ENCODE results near the gene ECI1.
A peak's percentile ranks its signal among the peaks of the same experiment; 100 is the strongest.
"Not testable (repeated sequence)": the region's sequence is repeated elsewhere in the genome, so short reads cannot be mapped to it uniquely, and the experiment has no call there.

ECI1 gene

DNA sequence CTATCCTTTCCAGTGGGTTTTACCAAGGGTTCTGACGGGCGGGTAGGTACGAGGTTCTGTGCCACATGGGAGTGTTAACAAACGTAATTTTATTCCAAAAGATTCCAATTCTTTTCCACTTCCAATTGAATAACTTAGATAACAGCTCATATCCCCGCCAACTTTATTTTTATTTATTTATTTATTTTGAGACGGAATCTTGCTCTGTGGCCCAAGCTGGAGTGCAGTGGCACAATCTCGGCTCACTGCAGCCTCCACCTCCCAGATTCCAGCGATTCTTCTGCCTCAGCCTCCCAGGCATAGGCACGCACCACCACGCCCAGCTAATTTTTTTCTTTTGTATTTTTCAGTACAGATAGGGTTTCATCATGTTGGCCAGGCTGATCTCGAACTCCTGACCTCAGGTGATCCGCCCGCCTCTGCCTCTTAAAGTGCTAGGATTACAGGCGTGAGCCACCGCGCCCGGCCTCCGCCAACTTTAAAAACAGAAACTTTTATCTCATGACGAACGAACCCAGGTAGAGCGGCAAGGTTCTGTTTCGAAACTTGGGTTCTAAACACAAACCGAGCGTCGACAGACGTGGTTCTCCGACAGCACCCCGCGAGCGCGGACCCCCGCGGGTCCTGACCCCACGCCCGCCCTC lies 613 bp downstream of the ECI1 start:
- no peak for DNase-seq

- no peak for DNase-seq
Measured at GRCh38 chr16:2246301-2246885, 5.0 kb downstream of the ECI1 start.

DNA sequence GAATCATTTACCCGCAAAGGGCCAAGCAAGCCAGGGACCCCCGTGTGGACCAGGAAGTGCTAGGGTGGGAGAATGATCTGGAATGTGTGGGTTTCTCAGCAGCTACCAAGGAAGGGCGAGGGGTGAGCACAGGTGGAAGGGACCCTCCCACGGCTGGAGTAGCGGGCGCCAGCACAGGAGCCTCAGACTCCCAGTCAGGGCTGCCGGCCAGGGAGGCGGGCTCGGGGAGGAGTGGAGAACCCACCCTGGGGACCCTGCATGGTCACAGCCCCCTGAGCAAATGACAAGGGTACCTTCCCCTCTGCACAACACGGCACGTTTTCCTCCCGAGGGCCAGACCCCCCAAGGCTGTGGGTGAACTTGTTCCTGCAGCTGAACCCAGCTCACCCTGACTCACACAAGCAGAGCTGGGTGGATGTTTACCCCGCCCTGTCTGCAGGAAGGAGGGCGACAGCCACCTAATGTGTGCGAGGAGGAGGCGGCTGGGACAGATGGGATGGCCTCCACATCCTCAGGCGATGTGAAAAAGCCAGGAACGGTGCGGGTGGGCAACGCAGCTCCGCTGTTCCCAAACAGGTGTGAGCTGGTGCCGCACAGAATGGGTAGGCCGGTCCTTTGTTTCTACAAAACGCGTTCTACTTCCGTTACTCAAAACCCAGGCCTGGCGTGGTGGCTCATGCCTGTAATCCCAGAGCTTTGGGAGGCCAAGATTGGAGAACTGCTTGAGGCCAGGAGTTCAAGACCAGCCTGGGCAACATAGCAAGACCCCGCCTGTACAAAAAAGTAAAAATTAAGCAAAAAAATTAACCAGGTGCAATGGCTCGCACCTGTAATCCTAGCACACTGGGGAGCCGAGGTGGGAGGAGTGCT lies 6.2 kb downstream of the ECI1 start:
- DNase-seq = no peak

GRCh38 chr16:2244301-2244700 lies 7.1 kb downstream of the ECI1 start:
- DNase-seq = no peak

- no peak for DNase-seq
Measured at GRCh38 chr16:2243781-2244180, 7.6 kb downstream of the ECI1 start.

DNA sequence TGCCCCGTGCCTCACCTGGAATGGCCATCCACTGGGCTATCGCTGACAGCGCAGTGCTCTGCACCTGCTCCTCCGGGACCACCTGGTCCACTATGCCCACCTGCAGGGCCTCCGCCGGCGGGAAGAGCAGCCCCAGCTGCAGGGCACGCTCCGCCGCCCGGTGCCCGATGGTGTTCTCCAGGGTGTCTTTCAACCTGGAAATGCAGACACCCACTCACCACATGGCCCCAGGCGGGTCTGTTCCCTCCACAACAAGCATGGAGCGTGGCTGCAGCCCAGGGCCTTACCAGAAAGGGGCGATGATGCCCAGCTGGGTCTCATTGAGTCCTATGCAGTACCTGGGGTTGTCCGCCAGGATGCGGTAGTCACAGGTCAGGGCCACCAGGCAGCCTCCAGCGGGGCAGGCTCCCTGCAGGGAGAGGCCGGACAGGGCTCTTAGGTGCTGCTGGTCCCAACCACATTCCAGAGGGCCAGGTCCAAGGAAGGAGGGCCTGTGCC lies 8.3 kb downstream of the ECI1 start:
- no peak for DNase-seq

DNA sequence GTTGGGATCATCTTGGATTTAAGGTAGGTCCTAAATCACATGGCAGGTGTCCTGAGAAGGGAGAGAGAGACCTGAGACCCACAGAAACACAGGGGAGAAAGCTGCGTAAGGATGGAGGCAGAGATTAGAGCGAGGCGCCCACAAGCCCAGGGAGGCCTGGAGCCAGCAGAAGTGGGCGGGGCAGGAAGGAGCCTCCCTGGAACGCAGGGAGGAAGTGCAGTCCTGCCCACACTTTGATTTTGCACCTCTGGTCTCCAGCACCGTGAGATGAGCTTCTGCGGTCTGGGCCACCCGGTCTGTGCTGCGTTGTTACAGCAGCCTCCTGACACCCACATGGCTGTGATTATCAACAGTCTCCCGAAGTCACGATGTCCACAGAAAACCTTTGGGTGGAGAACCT lies 8.8 kb downstream of the ECI1 start:
- DNase-seq = no peak

- DNase-seq = not testable (repeated sequence)
Measured at GRCh38 chr16:2240331-2240730, 11.1 kb downstream of the ECI1 start.

GRCh38 chr16:2238838-2239675 lies 12.3 kb downstream of the ECI1 start:
- DNase-seq = no peak

GRCh38 chr16:2238150-2238837 lies 13.1 kb downstream of the ECI1 start:
- no peak for DNase-seq

GRCh38 chr16:2237493-2238149 lies 13.8 kb downstream of the ECI1 start:
- DNase-seq = no peak

GRCh38 chr16:2237102-2237482 lies 14.3 kb downstream of the ECI1 start:
- no peak for DNase-seq

DNA sequence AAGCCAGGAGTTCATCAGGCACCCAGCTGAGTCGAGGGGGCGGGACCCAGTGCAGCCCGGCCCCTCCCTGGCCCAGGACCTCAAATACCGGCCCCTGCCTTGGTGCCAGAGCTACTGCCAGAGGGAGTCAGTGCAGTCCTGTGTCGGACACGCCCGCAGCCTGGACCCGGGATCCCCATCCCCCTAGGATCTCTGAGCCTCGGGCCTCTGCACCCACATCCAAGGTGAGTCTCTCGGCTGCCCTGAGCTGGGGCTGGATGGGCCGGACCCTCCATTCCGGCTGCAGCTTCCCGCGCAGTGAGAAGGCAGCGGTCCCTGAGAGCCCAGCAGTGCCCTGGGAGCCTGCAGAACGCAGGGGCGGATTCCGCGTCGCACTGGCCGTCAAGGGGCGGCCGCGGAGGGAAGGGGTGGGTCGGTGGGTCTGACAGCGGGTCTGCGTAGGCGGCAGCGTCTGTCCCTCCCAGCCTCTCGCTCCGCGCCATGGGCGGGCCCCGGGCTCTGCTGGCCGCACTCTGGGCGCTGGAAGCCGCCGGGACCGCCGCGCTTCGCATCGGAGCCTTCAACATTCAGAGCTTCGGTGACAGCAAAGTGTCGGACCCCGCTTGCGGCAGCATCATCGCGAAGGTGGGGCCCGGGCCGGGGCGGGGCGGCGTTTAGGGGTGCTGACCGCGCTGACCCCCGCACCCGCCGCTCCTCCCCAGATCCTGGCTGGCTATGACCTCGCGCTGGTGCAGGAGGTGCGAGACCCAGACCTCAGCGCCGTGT lies 14.9 kb downstream of the ECI1 start, which contains the start of gene DNASE1L2:
Gene DNASE1L2, plus strand, starts transcription at position 108 of the 765 bp plus-strand sequence. Its CDS starts 373 bp downstream, at position 481.
- no peak for DNase-seq

DNA sequence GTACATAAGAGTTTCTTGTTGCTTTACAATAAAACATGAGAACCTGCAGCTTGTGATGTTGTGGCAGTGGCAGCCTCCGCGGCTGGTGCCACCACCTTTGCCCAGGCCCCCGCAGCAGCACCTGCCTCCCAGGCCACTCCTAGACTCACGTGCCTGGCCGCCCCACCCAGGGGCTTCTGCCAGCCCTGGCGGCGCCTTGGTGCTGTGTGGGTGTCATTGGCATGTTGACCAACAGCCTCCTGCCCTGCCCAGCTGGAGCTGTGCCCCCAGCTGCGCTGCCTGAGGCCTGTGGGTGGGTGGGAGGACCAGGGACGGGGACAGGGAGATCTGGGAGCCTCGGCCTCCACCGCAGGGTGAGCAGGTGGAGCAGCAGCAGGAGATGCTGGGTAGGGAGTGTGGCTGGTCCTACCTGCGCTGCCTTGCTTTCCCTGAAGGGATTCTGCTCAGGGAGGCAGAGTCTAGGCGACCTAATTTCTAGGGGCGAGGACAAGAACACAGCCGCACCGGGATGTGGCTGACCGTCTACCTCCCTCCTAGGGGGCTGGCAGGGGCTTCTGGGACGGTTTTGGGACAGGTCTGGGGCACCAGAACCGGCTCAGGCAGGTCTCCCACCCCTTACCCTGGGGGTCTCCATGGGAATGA lies 15.6 kb downstream of the ECI1 start:
- DNase-seq = no peak

GRCh38 chr16:2235234-2235651 lies 16.1 kb downstream of the ECI1 start:
- DNase-seq = no peak

DNA sequence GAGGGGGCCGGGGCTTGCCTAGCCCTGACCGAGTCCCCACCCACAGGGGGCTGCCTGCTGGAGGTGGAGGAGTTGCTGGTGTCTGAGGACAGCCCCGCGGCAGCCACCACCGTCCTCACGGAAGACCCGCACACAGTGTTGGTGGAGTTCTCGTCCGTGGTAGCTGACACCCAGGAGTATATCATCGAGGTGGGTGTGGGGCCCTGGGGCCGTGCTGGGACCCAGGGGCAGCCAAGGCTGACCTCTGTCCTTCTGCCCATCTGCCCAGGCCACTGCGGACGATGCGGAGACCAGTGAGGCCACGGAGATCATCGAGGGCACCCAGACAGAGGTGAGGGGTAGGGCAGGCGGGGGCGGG lies 16.6 kb downstream of the ECI1 start:
- no peak for DNase-seq

- DNase-seq = peak; percentile 76
Measured at GRCh38 chr16:2233872-2234812, 17.2 kb downstream of the ECI1 start.

- no peak for DNase-seq
Measured at GRCh38 chr16:2233046-2233775, 18.2 kb downstream of the ECI1 start.
